Keratinocyte (primary cell): ENCODE data around the gene SPAG16. TPM values are rescaled to one million over a fixed set of nuclear protein-coding genes. Genes with fewer than 3 reads are reported as not detected.
A peak's percentile ranks its signal among the peaks of the same experiment; 100 is the strongest.

Experiments
- DNase-seq: peaks from one replicate; pipeline ENCODE4 v3.0.0-alpha.2; 2011; ENCODE audit warnings: low read depth, missing footprints, low spot score
- FAIRE-seq: peaks from 2 replicates; lab custom pipeline; 2011; peaks lifted over from hg19 to GRCh38; lab: Jason Lieb, UNC
- H2AFZ ChIP-seq: 2 replicates; pipeline ENCODE4 v1.6.0; 2012; ENCODE audit warnings: low read length, control low read depth, inconsistent platforms; ENCODE audit not compliant: control insufficient read depth
- H3K27ac ChIP-seq: 2 replicates; pipeline ENCODE4 v1.5.1; 2011; ENCODE audit warnings: low read length; ENCODE audit not compliant: control insufficient read depth, insufficient read depth
- H3K27me3 ChIP-seq: 3 replicates; pipeline ENCODE4 v1.6.0; 2011; ENCODE audit warnings: low read length; ENCODE audit not compliant: control insufficient read depth, insufficient read depth; ENCODE audit errors: extremely low read depth
- H3K36me3 ChIP-seq, 2 experiments: 2 replicates in 1 of 2; 3 replicates in 1 of 2; pipeline ENCODE4 v1.5.1; 2011; ENCODE audit warnings: low read length in 2 of 2, mild to moderate bottlenecking in 1 of 2; ENCODE audit not compliant: control insufficient read depth in 2 of 2, insufficient read depth in 2 of 2; ENCODE audit errors: extremely low read depth in 1 of 2
- H3K4me1 ChIP-seq: 3 replicates; pipeline ENCODE4 v1.5.1; 2011; ENCODE audit warnings: low read length; ENCODE audit not compliant: control insufficient read depth, insufficient read depth; ENCODE audit errors: extremely low read depth
- H3K4me2 ChIP-seq: 3 replicates; pipeline ENCODE4 v1.6.0; 2011; ENCODE audit warnings: low read depth, low read length; ENCODE audit not compliant: control insufficient read depth, insufficient read depth; ENCODE audit errors: extremely low read depth
- H3K4me3 ChIP-seq, 3 experiments: fragments of 200-600 bp in 1 of 3; sonication (generic) in 1 of 3; 2 replicates in 2 of 3; 3 replicates in 1 of 3; pipeline ENCODE4 v1.5.1; 2011 to 2016; ENCODE audit warnings: low read length in 3 of 3, mild to moderate bottlenecking in 3 of 3, control low read depth in 2 of 3, inconsistent platforms in 1 of 3, low read depth in 1 of 3, mixed read lengths in 1 of 3, mixed run types in 1 of 3, moderate library complexity in 1 of 3; ENCODE audit not compliant: control insufficient read depth in 2 of 3, insufficient read depth in 2 of 3; ENCODE audit errors: extremely low read depth in 1 of 3
- H3K79me2 ChIP-seq: 2 replicates; pipeline ENCODE4 v1.6.0; 2012; ENCODE audit warnings: low read length; ENCODE audit not compliant: control insufficient read depth, insufficient read depth
- H3K9ac ChIP-seq: 3 replicates; pipeline ENCODE4 v1.6.0; 2011; ENCODE audit warnings: low read length; ENCODE audit not compliant: control insufficient read depth, insufficient read depth; ENCODE audit errors: extremely low read depth
- H3K9me1 ChIP-seq: 3 replicates; pipeline ENCODE4 v1.6.0; 2011; ENCODE audit warnings: low read length; ENCODE audit not compliant: control insufficient read depth, insufficient read depth; ENCODE audit errors: extremely low read depth
- H3K9me3 ChIP-seq: 2 replicates; pipeline ENCODE4 v1.5.1; 2012; ENCODE audit warnings: low read depth, low read length; ENCODE audit not compliant: control insufficient read depth
- H4K20me1 ChIP-seq: 3 replicates; pipeline ENCODE4 v1.6.0; 2011; ENCODE audit warnings: low read length; ENCODE audit not compliant: control insufficient read depth, insufficient read depth; ENCODE audit errors: extremely low read depth
- CTCF ChIP-seq, 3 experiments: IDR thresholded peaks in 1 of 3; conservative IDR thresholded peaks in 1 of 3; optimal IDR thresholded peaks in 1 of 3; 2 replicates in 2 of 3; 3 replicates in 1 of 3; pipeline versions ENCODE3 to v1.5.1; 2011; ENCODE audit warnings: low read length in 3 of 3, mild to moderate bottlenecking in 3 of 3, moderate library complexity in 2 of 3, control low read depth in 1 of 3, inconsistent platforms in 1 of 3; ENCODE audit not compliant: insufficient read depth in 2 of 3; ENCODE audit errors: extremely low read depth in 1 of 3
- EZH2 ChIP-seq: IDR thresholded peaks from one replicate; pipeline ENCODE4 v1.6.1; 2012; ENCODE audit warnings: inconsistent platforms, mild to moderate bottlenecking, low read length, moderate library complexity
- dilution Hi-C: fragments of 300-500 bp; cut with MboI; formaldehyde crosslinking; loops from one replicate; pipeline ENCODE4 v1.7.0; 2020; ENCODE audit warnings: low sequenced_read_pairs; ENCODE audit not compliant: extremely low pct_ligation_motif_present
- polyA plus RNA-seq, 5 experiments: library from polyadenylated mRNA; depleted of rRNA in 3 of 5; stranded (reverse) in 3 of 5; stranded (forward) in 1 of 5; unstranded in 1 of 5; fragments of >200 nt; gene quantifications; 1 replicate in 1 of 5; 2 replicates in 3 of 5; 3 replicates in 1 of 5; pipeline versions ENCODE4 v1.2.1 to v1.2.3, GENCODE V29; 2011 to 2012; ENCODE audit warnings: missing spikeins in 2 of 5, low read depth in 1 of 5, low replicate concordance in 1 of 5

The SPAG16 gene
- polyA plus RNA-seq, 1 donor (not counting 4 experiments of a cell fraction or from before 2014, with no cell fraction given): 19.6 TPM

- FAIRE-seq (no peak), DNase-seq (no peak)
- H3K4me1 ChIP-seq: peaks cover 3% of the 10 kb centered on the region
- no peak overlapping the region for H3K27ac ChIP-seq
- H3K9me1 ChIP-seq: no peaks in the 10 kb centered on the region
- no peaks in the 10 kb centered on the region for H4K20me1 ChIP-seq
- H3K9ac ChIP-seq: no peak overlapping the region
- no peak overlapping the region for H3K4me3 ChIP-seq
- no peaks in the 10 kb centered on the region for H3K36me3 ChIP-seq
- no peaks in the 10 kb centered on the region for H3K79me2 ChIP-seq
- no peak overlapping the region for H3K4me2 ChIP-seq
- H3K9me3 ChIP-seq: no peaks in the 10 kb centered on the region
- TF ChIP-seq CTCF (optimal IDR thresholded peaks at IDR 0.05 in 1 of 3, IDR thresholded peaks at IDR 0.05 in 1 of 3, conservative IDR thresholded peaks at IDR 0.05 in 1 of 3; ENCODE audit: extremely low read depth in 1 of 3, insufficient read depth in 2 of 3, low read length in 3 of 3): no peak
- TF ChIP-seq EZH2: no peak
- dilution Hi-C loops: no loop called here
- no peak overlapping the region for H2AFZ ChIP-seq
- no peaks in the 10 kb centered on the region for H3K27me3 ChIP-seq
Measured at GRCh38 chr2:214066862-214067261, 782.6 kb downstream of the SPAG16 start.

GRCh38 chr2:214069254-214069653, 785.0 kb downstream of the SPAG16 start:
- no peaks in the 10 kb centered on the region for H3K36me3 ChIP-seq
- TF ChIP-seq EZH2 (no peak), CTCF (optimal IDR thresholded peaks at IDR 0.05 in 1 of 3, IDR thresholded peaks at IDR 0.05 in 1 of 3, conservative IDR thresholded peaks at IDR 0.05 in 1 of 3; ENCODE audit: extremely low read depth in 1 of 3, insufficient read depth in 2 of 3, low read length in 3 of 3) (no peak)
- no peaks in the 10 kb centered on the region for H3K9me3 ChIP-seq
- peaks cover 3% of the 10 kb centered on the region for H3K4me1 ChIP-seq
- peak overlapping the region; percentile 75 for H3K4me2 ChIP-seq
- H3K27me3 ChIP-seq: no peaks in the 10 kb centered on the region
- DNase-seq (peak; percentile 5), FAIRE-seq (peak; percentile 94)
- no peaks in the 10 kb centered on the region for H3K9me1 ChIP-seq
- dilution Hi-C loops: no loop called here
- H3K79me2 ChIP-seq: no peaks in the 10 kb centered on the region
- peak overlapping the region; percentile 52 for H2AFZ ChIP-seq
- no peaks in the 10 kb centered on the region for H4K20me1 ChIP-seq
- H3K4me3 ChIP-seq: peak overlapping the region in 1 of 3 experiments; percentile 20
- H3K9ac ChIP-seq: no peak overlapping the region
- no peak overlapping the region for H3K27ac ChIP-seq
